Measurements from ENCODE around the gene CERS1.

CERS1 gene

DNA sequence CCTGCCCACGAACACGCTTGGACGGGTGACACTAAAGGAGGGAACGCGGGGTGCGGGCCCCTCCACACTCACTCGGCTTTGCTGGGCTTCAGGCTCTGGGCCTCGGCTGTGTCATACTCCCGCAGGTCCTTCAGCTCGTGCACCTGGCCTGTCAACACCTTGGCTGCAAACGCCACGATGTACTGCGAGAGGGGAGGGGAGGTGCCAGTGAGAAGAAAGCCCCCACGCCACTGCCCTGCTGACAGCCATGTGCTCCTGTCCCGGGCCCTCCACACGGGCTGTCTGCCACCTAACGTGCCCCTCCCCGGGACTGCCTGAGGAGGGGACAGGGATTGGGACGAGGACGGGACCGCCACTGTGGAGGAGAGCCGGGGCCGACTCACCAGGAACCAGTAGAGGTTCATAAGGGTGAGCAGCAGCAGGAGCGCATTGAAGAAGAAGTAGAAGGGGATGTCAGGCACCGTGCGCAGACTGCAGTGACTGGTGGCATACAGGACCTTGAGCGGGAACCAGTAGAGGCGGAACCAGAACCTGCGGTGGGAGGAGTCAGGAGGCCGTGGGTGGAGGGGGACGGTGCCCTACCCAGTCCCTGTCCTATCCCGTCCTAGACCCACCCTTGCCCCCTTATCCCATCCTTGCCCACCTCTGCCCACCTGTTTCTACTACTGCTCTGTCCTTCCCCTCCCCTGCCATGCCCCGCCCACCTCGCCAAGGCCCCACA lies 16.9 kb downstream of the CERS1 start:
- no peak overlapping the region for H3K4me3 ChIP-seq (ENCODE audit: low read length)
- no peak for TF ChIP-seq ZNF274 (IDR thresholded peaks at IDR 0.05; ENCODE audit: low read depth, low read length)

DNA sequence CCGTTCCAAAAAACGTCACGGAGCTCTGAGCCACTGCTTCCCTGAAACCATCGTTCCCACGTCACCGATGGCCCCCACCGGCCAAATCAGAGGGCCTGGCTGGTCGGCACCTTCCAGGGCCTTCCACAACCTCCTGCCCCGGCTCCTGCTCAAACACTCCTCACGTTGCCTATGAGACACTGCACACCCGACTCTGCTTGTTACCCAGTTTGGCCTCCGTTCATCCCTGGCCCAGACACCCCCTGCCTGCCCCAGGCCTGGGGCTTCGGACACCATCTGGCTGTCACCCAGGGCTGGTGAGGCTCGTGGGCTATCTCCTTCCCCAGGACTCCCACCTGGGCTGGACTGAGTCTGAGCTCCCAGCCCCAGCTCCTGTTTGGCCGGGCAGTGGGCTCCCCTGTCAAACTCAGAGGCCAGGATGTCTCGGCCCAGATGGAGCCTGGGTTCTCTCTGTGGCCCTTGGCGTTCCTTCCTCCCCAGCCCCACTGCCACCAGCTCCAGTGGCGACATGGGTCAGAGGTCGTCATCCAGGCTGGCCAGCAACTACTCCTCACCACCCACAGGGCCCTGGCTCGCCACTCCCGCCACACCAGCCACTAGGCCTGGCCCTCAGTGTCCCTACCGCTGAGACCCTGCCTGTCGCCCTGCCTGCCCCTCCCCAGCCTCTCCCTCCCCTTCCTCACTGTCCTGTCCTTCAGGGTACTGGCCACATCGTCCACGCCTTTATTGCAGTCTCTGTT lies 17.7 kb downstream of the CERS1 start:
- no peak for TF ChIP-seq ZNF274 (IDR thresholded peaks at IDR 0.05; ENCODE audit: low read depth, low read length)
- no peak overlapping the region for H3K4me3 ChIP-seq (ENCODE audit: low read length)

DNA sequence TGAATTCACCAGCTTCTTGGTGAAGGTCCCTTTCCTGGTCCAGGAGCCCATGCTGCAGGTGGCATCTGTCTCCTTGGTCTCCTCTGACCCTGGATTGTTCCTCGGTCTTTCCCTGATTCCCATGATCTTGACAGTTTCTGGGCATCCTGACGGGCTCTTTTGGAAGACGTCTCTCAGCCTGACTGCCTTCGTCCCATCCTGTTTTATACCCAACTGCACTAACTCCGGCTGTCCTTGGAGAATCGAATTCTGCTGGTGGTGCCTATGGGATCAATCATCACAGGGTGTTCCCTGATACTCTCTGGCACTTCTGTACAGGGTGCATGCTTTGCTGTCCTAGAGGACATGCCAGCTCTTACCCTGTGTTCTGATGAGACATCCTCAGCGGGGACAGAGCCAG lies 19.1 kb downstream of the CERS1 start:
- no peak for TF ChIP-seq ZNF274 (IDR thresholded peaks at IDR 0.05; ENCODE audit: low read depth, low read length)
- no peak overlapping the region for H3K4me3 ChIP-seq (ENCODE audit: low read length)

DNA sequence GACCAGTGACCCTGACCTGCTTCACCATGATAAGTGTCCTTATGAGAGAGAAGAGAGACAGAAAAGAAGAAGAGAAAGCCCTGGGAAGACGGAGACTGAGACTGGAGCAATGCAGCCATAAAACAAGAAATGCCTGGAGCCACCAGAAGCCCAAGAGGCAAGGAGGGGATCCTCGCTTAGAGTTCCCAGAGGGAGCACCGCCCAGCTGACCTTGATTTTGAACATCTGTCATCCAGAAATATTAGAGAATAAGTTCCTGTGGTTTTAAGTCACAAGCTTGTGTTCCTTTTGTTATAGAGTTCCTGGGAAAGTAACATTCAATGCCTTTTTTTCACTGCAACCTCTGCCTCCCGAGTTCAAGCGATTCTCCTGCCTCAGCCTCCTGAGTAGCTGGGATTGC lies 20.2 kb downstream of the CERS1 start:
- TF ChIP-seq ZNF274 (IDR thresholded peaks at IDR 0.05; ENCODE audit: low read depth, low read length): no peak
- no peak overlapping the region for H3K4me3 ChIP-seq (ENCODE audit: low read length)

DNA sequence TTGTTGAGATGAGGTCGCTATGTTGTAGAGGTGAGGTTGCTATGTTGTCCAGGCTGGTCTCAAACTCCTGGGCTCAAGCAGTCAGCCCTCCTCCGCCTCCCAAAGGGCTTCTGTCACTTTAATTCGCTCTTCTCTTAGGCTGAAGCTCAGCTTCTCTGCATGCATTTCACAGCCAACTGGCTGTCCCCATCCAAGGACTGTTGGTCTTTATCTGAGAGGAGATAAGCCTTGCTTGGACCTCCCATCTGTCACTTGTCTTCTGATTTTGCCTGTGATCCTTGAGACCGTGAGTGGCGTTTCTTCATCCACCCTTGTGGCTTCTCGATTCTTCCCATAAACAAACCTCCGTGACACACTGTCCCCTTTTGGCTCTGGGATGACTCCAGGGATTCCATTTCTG lies 24.4 kb downstream of the CERS1 start:
- H3K4me3 ChIP-seq (ENCODE audit: low read length): no peak overlapping the region
- TF ChIP-seq ZNF274 (IDR thresholded peaks at IDR 0.05; ENCODE audit: low read depth, low read length): no peak

DNA sequence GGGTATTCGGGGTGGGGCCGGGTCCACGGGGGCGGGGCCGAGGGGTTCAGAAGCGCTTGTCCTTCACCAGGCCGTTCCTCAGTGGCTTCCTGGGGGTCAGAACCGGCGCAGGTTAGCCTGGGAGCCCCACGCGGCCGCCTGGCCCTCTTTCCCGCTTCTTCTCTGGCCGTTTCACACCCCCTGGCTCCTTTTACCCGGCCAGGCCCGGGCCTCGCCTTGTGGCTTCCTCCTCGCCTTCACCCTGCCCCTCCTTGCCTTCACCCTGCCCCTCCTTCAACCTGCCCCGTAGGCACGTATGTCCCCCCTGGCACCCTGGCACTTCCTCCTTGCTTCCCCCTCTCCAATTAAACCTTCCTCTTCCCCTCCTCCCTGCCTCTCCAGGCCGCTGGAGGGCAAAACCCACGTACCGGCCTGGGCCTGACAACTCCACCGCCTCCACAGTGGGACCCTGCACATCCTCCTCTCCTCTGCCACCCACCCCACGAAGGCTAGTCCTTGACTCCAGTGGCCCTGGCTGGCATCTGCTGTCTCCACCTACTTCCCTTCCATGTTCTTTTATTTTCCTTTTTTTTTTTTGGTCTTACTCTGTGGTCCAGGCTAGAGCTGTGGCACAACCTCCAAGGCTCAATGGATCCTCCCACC lies 25.3 kb downstream of the CERS1 start:
- TF ChIP-seq ZNF274 (IDR thresholded peaks at IDR 0.05; ENCODE audit: low read depth, low read length): no peak
- no peak overlapping the region for H3K4me3 ChIP-seq (ENCODE audit: low read length)

DNA sequence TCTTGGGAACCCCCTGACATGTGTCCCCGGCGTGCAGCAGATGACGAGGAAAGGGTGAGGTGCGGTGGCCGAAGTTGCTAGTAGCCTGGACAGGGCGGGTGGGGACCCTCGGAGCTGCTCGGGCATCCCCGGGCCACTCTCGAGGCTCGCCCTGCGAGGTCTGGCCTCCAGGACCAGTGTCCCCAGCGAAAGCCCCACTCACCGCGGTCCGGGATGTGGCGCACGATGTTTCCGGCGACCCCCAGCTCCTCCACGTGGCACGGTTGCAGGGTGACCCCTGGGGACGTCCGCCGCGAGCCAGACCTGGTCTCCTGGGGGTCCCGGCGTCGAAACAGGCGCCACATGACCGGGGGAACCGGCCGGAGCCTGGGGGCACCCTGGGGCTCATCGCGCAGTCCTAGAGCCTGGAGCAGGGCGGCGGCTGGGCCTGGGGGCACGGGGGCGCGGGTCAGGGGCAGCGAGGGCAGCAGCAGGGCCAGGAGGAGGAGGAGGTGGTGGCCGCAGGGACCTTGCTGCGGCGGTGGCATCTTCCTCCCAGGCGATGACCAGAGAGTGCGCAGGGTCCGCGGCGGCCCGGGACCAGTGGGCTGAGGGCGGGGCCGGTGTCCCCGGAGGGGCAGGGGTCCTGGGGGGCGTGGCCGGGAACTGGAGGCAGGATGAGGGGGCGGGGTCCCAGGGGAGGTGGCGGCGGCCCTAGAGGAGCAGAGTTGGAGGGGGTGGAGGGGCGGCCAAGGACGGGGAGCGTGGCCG lies 26.0 kb downstream of the CERS1 start:
- no peak overlapping the region for H3K4me3 ChIP-seq (ENCODE audit: low read length)
- no peak for TF ChIP-seq ZNF274 (IDR thresholded peaks at IDR 0.05; ENCODE audit: low read depth, low read length)

DNA sequence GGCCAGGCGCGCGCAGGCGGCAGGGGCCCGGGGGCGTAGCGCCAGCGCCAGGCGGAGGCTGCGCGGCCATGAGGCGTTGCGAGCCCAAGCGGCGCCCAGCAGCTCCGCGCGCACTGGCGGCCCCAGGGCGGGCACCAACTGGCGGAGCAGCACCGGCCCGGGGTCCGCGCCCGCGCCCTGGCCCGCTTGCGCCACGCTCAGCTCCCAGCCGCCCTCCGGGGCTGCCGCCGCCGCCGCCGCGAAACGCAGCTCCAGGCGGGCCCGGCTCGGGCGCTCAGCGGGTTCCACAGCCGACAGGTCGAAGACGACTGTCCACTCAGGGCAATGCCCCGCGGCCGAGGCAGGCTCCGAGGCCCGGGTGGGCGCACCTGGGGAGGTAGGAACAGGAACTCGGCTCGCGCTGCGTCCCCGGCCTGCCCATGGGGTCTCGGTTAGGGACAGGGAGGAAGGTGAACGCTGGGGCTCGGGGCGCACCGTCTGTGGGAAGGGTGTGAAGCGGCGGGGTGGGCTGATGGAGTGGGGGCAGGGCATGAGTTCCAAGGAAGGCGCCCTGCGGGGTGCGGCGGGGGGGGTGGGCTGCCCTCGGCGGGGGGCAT lies 26.8 kb downstream of the CERS1 start:
- no peak for TF ChIP-seq ZNF274 (IDR thresholded peaks at IDR 0.05; ENCODE audit: low read depth, low read length)

DNA sequence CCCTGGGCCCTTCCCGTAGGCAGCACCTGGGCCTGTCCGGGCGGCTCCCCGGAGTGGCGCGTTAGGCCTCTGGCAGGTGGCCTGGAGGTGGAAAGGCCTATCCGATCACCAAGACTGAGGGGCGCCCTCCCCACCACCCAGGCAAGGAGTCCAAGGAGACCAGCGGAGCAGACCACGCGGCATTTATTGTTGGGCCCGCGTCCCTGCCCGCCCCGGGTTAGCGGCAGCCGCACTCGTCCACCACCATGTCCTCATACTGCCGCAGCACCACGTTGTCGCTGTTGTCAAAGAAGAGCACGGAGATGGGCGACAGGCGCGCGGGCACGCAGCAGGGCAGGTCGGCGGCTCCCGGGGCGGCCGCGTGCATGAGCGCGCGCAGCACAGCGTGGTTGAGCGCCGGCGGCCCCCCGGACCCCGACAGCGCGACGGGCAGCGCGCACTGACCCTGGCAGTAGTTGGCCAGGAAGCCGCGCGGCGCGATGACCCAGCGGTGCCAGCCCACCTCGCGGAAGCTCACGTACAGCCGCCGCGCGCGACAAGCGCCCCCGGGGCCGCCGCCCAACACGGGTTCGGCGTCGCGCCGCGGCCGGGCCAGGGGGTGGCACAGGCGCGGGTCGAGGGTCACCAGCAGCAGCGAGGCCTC lies 27.5 kb downstream of the CERS1 start:
- H3K4me3 ChIP-seq (ENCODE audit: low read length): no peak overlapping the region
- no peak for TF ChIP-seq ZNF274 (IDR thresholded peaks at IDR 0.05; ENCODE audit: low read depth, low read length)

More for the DNA sequence above, 26.8 kb downstream of the CERS1 start:
- H3K4me3 ChIP-seq (ENCODE audit: low read length): no peak overlapping the region

DNA sequence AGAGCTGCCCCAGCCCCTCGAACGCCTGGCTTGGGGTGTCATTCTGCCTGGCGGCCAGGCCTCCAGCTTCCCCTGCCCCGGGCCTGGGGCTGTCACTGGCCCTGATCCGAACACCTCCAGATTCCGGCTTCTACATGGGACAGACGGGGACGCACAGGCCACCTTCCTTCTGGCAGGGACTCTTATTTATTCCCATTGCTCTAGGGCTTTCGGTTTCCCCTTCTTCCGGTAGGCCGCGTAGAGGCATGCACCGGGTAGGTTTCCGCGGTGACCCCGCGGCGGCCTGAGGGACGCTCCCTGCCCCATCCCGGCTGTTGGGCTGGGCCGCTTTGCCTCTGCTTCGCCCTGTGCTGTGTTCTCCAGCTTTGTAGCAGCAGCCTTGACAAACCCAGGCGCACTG lies 28.2 kb downstream of the CERS1 start:
- TF ChIP-seq ZNF274 (IDR thresholded peaks at IDR 0.05; ENCODE audit: low read depth, low read length): no peak
- H3K4me3 ChIP-seq (ENCODE audit: low read length): no peak overlapping the region

DNA sequence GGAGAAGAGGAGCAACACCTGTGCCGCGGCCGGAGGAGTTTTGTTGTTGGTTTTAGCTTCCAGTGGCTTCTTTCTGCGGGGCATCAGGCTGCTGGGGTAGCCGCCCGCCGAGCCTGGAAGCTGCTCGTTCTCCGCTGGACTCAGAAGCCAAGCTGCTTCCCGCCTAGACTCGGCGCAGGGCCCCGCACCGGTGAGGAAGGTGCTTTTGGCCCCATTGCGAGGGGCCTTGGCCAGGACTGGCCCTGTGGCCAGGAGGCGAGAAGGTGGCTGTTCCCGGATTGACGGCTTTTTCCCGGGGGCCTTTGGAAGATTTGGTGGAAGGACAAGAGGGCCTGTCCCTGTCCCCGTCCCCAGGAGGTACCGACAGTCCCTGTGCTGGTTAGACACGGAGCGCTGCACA lies 28.8 kb downstream of the CERS1 start:
- no peak for TF ChIP-seq ZNF274 (IDR thresholded peaks at IDR 0.05; ENCODE audit: low read depth, low read length)

DNA sequence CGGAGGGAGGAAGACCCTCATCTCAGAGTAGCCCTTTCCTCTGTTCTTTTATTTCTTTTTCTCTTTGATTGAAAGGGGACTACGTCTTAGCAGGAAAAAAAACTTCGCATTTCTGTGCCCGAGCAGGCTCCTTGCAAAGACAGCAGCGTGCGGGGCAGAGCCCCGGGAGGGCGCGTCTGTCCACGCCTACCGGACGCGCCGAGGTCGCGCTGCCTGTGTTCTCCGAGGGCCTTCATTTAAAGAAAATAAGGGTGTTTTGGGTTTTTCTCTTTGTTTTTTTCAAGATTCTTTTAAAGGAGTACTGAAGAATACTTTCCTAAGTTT lies 29.2 kb downstream of the CERS1 start:
- no peak overlapping the region for H3K4me3 ChIP-seq (ENCODE audit: low read length)
- TF ChIP-seq ZNF274 (IDR thresholded peaks at IDR 0.05; ENCODE audit: low read depth, low read length): no peak

More for the DNA sequence above, 28.8 kb downstream of the CERS1 start:
- H3K4me3 ChIP-seq (ENCODE audit: low read length): no peak overlapping the region

DNA sequence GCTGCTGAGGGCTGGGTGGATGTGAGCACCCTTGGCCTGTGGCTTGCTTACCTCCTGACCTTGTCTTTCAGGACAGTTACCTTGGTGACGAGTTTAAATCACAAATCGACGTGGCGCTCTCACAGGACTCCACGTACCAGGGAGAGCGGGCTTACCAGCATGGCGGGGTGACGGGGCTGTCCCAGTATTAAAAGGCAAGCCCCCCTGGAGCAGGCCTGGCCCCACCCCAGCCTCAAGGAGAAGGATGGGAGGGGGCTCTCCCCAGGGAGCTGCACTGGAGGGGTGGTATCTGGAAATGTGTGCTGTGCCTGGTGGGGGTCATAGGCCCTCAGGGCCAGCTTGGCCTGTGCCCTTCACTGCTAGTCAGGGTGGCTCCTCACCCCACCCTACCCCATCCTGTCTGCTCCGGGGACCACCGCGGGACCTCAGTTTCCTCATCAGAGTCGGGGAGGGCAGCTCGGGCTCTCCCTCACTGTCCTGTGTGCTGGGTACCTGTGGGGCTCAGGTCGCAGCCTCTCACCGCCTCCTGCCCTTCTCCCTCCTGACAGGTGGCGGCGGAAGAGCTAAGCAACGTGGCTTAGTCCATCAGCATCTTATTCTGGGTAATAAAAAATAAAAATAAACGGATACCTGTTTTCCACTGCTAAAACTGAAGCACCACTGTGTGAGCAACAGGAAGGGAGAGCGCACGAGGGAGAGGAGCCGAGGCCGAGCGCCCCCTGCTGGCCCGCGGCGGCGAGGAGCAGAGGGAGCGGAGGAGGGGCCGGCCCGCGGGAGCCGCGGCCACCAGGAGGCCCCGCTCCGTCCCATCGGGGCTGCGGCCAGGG lies 29.8 kb downstream of the CERS1 start:
- no peak for TF ChIP-seq ZNF274 (IDR thresholded peaks at IDR 0.05; ENCODE audit: low read depth, low read length)
- no peak overlapping the region for H3K4me3 ChIP-seq (ENCODE audit: low read length)

Data from GM08714 (cell line).